T-helper 2 cell (primary cell): Measurements from ENCODE around the gene PELI2.

Experiments
- DNase-seq, 5 experiments: peaks; one replicate each; pipeline versions ENCODE4 v3.0.0 to v3.0.0-alpha.2; 2012 to 2022

PELI2 gene

GRCh38 chr14:56313789-56314188 lies 195.6 kb downstream of the PELI2 start:
- DNase-seq = no peak

GRCh38 chr14:56318393-56319115 lies 200.3 kb downstream of the PELI2 start:
- no peak for DNase-seq

DNA sequence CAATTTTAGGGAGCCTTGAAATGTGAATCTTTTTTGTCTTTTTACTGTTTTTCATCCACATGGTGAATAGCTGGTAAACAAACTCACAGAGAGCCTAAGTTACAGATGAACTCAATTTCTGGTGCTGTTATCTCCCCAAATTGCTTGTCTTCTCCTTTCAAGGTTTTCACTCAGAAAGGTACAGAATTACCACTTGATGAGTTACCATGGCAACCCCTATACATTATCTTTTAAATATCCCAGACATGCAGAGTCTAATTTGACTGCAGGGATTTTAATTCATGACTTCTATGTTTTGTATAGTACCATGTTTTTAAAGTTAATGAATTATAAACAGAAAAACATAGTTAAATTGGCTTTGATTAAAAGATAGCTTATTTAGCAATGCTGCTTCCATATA lies 203.7 kb downstream of the PELI2 start:
- DNase-seq = no peak

DNA sequence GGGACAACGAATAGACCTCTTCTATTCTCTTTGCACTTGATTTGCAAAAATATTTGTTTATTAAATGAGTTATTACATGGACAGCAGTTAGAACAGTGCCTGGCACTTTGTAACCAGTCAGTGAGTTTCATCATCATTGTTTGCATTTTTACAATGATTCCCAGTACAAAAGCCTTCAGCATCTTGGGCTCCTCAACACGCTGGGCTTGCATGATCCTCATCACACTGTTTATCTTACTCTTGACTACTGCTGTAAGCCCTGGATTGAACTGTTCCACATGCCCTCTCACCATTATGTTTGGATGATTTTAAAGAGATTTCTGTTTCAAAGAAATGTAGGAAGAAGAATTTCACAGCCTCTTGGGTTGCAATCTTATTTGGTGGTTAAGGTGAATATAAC lies 204.3 kb downstream of the PELI2 start:
- DNase-seq = no peak

GRCh38 chr14:56324454-56324853 lies 206.2 kb downstream of the PELI2 start:
- no peak for DNase-seq

DNA sequence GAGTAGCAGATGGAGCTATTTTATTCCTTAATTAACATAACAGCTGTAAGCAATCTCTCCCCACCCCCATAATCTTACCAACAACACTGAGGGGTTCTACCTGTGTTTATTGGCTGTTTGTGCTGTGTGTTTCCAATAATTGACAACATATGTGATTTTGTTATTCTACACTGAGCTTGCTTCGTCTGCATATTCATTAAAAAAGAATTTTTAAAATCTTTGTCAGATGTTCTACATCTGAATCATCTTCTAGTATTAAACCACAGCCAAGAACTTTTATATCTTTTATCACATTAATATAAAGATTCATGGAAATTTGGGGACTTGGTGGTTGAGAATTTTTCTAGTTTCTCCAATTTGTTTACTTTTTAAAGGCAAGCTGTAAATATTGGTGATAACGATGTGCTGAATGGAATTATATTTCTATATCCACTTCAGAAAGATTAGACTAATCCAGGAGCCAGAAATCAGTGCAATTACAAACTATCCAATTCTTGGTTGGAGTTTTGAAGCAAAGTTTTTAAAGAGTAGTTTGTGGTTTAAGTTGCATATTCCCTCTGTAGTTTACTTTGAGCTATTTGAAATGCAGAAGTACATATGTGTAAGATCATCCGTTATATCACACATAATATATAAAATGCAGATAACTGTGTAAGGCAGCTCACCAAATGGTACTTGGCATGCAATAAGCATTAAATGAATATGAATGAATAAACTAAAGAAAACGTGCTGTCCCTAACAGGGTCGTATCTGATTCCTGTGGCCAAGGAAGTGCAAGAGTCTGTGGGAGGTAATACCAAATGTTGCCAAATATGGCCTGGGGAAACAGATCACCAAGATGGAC lies 206.9 kb downstream of the PELI2 start:
- no peak for DNase-seq

DNA sequence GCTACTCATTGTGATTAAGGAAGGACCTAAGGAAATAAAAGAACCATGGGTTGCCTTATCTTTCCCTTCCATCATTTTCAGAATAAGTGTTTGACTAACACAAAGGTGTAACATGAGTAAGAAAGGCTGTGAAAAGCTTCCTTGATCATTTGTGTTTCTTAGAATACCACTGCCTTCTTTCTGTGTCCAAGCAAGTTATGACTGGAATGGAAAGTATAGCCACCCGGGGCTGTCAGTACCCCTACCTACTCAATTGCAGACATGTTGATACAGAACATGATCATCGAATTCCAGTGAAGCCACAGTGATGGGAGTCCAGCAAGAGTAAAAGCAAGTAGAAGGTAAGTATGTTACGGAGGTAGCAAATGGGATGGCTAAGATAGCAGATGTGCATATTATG lies 209.8 kb downstream of the PELI2 start:
- DNase-seq = peak in 1 of 5 experiments; percentile 16

GRCh38 chr14:56331592-56332216 lies 213.5 kb downstream of the PELI2 start:
- no peak for DNase-seq

GRCh38 chr14:56333359-56334292 lies 215.4 kb downstream of the PELI2 start:
- peak in 1 of 5 experiments; percentile 12 for DNase-seq

DNA sequence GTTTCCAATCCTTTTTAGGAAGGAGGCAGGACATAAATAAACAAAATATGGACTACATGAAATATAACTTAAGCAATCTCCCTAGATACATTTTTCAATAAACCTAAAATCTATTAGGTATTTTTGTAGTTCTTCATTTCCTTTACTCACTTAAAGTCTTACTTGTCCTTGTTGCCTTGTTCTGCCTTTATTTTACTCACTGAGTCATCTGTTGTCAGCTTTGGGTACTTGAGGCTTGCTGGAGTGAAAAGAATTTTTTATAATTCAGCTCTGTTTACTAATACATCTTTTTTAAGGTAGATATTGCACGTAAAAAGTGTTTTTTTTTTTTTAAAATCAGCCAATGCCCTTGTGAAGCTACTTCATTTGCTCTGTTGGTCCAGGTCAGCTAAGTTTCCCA lies 216.2 kb downstream of the PELI2 start:
- DNase-seq = no peak

DNA sequence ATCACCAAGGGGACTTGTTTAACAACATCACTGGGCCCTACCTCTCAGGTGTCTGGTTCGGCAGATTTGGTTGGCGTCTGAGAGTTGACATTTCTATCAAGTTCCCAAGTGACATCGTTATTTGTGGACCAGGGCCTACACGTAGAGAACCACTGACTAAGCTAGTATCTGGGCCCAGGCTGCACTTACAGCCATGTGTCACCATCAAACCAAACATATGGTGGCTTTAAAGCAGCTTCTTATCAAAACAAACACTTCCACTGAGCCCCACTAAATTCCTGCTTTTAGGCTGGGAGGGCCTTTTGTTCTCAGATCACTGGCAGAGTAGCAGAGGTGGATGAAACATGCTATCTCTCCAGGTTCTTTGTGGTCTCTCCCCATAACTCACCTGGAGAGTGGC lies 220.5 kb downstream of the PELI2 start:
- no peak for DNase-seq

- DNase-seq = peak in 3 of 5 experiments; percentile 8 to 67 (median 22)
Observed at GRCh38 chr14:56339855-56340701, 221.9 kb downstream of the PELI2 start.

- no peak for DNase-seq
Observed at GRCh38 chr14:56340932-56341331, 222.7 kb downstream of the PELI2 start.

GRCh38 chr14:56341766-56342493 lies 223.7 kb downstream of the PELI2 start:
- DNase-seq = no peak

DNA sequence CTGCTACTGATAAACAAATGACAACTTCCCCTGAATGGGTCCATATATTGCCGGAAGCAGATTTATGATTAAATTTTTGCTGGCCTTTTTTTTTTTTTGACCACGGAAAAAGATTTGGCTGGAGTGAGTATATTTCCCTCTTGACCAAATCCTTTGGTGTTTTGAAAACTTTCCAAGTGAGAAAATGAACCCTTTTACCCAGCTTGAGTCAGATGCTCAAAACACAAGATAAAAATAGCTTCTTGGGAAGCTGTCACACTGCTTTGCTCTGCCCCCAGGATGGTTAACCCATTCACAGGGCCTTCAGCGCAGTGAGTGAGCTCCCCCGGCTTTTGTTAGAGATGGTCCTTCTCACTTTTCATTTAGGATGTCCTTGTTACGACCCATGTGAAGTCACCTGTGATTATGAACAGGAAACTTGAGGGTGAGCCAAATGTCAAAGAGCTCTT lies 224.3 kb downstream of the PELI2 start:
- DNase-seq = peak in 1 of 5 experiments; percentile 51

- no peak for DNase-seq
Observed at GRCh38 chr14:56349960-56350359, 231.7 kb downstream of the PELI2 start.
